Activated gamma-delta T cell treated with Interleukin-2 at 50 U/mL for 16 hours (primary cell): ENCODE results near the gene PIBF1.
"Not testable (repeated sequence)": the region's sequence is repeated elsewhere in the genome, so short reads cannot be mapped to it uniquely, and the experiment has no call there.

Source experiments
- DNase-seq: peaks from one replicate; pipeline ENCODE4 v3.0.0-alpha.2; 2020

PIBF1 gene

DNA sequence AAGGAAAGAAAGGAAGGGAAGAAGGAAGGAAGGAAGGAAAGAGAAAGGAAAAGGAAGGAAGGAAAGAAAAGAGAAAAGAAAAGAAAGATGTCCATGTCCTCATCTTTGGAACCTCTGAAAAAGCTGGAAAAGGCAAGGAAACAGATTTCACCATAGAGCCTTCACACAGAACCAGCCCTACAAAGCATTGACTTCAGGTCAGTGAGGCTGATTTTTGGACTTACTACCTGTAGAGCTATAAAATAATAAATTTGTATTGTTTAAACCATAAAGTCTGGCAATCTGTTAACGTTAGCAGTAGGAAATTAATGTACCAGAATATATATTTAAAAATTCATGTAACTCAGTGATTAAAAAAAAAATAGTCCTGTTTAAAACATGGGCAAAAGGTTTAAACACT is 130.0 kb downstream of the PIBF1 start:
- no peak for DNase-seq

DNA sequence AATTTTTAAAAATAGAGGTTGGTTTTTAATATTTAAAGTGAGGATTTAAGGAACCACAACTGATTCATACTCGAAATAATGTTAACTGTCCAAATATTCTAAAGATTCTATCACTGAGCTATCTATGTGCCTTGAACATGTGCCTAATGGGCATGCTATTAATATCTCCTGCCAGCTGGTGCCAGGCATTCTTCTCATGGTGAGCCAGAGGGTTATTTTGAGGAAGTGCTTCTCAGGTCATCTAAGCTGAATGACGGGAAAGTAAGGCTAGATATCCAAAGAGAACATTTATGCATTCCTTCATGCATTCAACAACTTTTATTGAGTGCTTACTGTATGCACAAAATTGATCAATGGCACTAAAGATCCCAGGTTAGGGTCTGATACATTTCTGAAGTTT is 138.2 kb downstream of the PIBF1 start:
- DNase-seq: no peak

DNA sequence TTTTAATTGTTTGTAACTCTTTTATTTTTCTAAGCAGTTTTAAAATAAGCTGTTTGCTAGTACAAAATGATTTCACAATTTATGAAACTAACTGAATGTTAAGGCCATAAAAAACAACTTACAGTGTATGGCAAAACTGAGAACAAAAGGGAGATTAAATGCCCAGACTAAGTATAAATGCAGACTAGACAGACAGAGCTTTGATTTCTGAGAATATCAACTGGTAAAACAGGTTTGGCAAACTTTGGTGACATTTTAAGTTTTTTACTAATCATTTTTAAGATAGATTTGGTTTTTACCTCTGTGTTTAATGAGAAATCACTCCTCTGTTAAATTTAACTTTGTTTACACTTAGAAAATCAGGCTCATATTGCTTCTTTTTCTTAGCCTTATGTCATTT is 149.4 kb downstream of the PIBF1 start:
- DNase-seq: no peak

DNA sequence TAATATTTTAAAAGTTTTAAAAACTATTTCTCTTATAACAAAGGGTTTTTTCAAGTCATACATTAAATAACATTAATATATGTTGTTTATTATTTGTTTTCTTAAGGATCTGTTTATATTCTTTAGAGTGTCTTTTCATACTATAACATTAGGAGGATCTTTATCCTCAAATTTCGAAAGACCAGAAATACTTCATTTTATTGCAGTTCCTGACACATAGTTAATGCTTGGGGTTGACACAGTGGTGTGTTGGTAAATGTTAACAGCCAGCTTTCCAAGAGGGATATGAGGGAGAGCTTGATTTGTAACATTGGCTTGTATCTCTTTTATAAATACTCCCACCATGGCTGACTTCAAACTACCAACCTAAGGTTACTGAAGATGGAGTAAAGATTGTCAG is 150.3 kb downstream of the PIBF1 start:
- DNase-seq: no peak

DNA sequence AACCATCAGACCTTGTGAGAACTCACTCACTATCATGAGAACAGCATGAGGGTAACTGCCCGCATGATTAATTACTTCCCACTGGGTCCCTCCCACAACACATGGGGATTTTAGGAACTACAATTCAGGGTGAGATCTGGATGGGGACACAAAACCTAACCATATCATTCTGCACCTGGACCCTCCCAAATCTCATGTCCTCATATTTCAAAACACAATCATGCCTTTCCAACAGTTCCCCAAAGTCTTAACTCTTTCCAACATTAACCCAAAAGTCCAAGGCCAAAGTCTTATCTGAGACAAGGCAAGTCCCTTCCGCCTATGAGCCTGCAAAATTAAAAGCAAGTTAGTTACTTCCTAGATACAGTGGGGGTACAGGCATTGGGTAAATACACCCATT is 164.3 kb downstream of the PIBF1 start:
- DNase-seq: not testable (repeated sequence)

DNA sequence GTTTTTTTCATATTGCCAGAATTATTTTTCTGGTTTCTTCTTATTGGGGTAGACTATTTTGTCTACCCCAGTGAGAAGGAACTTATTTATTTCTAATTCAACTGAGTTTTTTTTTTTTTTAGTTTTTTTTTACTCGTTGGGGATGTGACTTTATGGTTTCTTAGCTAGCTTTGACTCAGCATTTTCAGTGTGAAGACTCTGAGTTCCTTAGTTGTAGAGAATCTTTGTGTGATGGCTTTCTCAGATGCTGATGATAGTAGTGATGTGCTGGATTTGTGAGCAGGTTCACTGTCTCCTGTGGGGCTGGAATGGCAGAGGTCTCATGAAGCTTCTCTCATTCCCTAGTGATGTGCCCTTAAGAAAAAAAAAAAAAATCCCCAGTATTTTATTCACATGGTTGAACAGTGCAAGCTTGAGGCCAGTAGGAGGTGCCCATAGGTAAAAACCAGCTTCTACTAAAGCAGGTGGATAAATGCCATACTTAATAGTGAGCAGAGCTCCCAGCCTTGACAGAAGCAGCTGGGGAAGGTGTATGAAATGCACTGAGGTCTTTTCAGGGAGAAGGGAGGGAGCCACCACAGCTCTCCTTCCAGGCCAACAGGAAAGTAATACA is 170.7 kb downstream of the PIBF1 start:
- no peak for DNase-seq

DNA sequence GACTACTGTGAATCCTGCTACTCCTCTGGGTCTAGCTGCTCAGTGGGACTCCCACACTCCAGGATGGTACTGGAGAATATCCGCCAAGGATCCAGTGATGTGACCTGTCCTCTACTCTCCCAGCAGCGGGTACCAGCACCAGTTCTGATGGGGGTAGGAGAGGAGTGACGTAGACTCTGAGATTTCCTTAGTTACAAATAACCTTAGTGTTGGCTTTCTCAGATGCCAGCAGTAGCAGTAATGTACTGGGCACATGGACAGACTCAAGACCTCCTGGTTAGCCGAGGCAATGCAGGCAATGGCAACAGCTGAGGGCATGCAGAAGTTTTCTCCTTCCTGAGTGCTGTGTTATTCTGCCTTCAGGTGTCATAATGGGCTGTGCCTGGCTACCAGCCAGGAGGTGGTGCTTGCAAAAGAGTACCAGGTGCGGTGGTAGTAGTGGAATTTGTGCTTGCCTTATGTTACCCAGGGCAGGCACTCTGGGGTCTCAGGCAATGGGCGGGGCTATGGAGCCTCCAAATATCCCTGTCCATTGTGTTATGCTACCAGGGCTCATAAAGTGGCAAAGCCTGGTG is 171.5 kb downstream of the PIBF1 start:
- DNase-seq: no peak

DNA sequence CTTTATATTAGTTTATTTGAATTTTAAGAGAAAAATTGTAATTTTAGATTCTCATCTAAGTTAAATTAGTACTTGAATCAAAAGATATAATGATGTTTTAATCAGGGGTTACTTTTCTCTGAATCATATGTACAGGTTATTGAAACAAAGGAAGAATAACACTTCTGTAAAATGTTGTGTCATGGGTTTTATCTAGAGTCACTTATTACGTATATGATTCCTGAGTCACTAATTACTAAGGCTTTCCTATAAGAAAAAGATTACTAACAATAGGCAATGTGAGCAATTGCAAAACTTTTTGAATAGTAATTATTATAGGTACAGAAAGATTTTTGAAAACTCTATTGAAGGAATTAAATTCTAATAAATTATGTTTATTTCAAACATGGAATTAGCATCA is 177.7 kb downstream of the PIBF1 start:
- no peak for DNase-seq

DNA sequence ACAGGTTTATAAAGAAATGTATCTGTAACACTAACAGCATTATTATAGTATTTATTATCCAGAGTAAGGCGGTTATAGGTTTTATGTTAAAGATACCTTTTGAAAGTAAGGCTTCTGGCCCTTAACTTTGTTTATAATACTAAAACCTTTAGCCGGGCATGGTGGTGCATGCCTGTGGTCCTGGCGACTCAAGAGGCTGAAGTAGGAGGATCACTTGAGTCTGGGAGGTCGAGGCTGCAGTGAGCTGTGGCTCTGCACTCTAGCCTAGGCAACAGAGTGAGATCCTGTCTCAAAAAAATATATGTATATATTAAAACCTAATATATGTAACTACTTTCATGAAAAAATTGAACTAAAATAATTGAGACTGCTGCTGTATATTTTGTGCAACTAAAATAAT is 178.2 kb downstream of the PIBF1 start:
- no peak for DNase-seq

DNA sequence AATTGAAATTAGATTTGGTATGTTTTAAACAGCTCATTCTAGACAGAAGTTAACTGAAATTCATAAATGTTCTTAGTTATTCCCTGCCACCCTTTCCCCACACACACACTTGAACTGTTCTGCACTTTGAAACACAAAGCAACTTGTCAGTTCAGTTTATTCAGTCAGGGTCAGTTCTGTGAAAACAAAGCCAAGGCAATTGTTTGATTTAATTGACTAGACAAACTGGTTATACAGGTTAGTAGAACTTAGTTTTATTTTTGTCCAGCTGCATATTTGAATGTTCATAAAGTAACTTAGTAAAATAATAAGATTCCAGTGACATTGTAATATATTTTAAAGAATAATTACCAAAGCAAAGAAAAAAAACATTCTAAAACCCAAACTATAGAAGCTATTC is 178.6 kb downstream of the PIBF1 start:
- DNase-seq: no peak

DNA sequence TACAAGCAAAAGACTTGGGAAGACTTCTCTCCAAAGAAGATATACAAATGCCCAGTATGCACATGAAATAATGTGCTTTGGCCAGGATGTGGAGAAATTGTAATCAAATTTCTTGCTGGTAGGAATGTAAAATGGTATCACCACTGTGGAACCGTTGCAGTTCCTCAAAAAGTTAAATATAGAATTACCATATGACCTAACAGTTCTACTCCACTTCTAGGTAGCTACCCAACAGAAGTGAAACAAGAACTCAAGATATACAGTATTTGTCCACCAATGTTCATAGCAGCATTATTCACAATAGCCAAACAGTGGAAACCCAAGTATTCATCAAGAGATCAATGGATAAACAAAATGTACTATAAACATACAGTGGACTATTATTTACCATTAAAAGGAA is 181.8 kb downstream of the PIBF1 start:
- DNase-seq: no peak

DNA sequence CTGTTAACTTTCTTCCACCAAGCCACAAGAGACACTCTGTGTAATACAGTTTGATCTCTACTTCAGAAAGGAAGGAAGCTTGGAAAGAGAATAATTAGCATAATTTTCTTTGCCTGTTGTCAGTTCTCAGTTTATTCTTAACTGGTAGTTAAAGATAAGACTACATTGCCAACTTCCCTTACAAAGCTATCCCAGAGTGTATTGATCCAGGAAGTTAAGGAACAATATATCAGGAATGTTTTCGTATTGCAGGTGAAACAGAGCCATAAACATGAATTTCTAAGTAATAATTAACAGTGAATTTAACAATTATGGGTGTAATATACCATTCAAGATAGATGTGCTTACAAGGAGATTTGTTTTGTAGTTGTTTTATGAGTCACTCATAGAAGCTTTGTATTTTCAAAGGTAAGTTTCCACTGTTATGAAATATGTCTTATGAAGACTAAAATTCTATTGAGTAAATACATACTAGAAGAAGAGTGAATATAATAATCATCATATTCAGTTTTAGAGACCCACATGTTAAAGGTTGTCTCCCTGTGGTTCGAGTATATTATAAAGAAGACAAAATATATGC is 188.5 kb downstream of the PIBF1 start:
- DNase-seq: no peak

DNA sequence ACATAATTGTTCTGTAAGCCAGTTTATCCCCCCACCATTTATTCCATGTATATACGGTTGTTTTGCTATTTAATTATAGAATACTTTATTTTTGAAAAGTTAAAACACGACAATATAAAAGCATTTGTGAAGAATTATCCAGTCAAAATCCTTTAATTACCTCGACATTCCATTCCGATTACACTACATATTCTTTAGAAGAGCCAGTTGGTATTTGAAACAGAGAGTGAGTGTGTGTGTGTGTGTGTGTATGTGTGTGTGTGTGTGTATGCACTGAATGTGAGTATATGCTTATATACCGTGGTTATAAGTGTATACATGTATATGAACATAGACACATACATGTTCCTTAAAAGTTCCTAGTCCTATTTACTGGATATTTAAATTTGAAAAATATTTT is 189.0 kb downstream of the PIBF1 start:
- DNase-seq: no peak

DNA sequence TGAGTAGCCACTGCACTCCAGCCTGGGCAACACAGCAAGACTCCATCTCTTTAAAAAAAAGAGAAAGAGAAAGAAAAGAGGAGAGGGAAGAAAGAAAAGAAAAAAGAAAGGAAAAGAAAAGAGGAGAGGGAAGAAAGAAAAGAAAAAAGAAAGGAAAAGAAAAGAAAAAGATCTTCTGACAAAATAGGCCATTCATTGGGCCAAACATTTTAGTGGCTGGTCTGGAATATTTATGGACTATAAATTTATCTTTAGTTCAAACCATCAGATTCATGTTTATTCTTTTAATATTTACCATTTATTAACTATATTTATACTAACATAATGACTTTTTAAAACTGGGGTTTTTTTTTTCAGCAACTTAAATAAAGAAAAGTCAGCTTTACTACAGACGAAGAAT is 191.3 kb downstream of the PIBF1 start:
- no peak for DNase-seq

DNA sequence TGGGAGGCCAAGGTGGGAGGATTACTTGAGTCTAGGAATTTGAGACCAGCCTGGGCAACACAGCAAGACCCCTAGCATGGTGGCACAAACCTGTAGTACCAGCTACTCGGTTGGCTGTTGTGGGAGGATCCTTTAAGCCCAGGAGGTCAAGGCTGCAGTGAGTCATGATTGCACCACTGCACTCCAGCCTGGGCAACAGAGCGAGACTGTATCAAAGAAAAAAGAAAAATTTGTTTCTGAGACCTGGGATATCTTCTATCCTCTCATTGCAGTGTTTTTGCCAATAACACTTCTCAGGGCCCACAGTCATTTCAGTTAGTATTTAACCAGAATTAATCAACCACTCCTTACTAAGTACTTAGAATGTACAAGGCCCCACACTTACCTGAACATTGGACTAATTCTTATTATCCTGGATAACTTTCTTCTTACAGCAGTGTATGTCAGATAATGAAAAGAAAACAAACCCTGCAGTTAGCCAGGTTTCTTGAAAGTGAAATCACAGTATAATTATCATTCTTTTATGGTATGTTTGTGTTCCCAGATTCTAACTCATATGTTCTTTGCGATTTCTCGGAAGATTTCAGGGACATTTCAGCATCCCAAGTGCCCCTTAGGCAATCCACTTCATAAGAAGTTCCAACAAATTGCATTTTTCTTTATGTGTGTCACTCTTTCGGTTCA is 201.3 kb downstream of the PIBF1 start:
- no peak for DNase-seq

DNA sequence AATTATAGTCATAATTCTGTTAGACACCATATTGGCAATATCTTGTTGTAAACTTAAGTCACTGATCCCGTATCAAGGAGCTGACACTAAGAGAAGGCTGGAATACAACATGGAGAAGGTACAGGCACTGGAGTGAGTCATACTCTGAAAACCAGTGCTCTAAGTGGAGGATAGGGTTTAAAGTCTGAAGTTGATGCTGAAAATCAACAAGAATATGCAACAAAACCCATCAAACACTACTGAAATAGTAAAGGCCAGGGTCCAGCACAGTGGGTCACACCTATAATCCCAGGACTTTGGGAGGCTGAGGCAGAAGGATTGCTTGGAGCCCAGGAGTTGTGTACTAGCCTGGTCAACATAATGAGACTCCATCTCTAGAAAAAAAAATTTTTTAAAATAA is 203.7 kb downstream of the PIBF1 start:
- DNase-seq: no peak

DNA sequence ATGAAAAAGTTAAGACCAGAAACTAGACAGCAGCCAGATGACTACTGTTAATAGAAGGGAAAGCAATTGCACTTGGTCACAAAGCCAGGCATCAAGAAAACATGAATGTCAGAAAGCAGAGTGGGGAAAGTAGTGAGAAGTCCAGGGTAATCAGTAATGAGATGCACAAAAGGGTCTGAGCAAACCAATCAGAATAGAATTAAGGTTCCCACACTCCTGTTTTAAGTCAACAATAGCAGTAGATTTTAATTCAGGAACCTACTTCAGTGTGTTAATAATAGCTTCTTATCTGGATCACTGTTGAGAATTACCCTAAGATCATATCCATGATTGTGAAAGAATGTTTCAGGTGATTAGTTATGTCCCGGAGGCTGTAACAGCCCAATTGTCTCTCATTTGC is 204.3 kb downstream of the PIBF1 start:
- no peak for DNase-seq

DNA sequence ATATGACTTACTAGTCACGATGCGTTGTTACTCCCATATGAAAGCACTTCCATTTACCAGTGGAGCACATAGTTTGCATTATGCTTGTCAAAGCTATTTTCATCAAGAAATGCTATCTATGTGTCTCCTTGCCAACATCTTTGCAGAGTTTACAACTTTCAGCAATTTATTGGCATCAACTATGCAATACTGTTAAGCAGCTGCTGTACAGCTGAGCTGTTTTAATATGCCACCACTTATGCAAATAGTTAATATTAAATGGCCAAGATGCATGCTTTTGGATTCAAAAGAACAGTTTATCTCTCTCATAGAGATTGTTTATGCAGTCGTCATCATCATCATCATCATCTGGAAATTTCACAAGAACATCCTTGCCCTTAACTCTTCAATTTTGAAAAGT is 209.0 kb downstream of the PIBF1 start:
- DNase-seq: no peak

DNA sequence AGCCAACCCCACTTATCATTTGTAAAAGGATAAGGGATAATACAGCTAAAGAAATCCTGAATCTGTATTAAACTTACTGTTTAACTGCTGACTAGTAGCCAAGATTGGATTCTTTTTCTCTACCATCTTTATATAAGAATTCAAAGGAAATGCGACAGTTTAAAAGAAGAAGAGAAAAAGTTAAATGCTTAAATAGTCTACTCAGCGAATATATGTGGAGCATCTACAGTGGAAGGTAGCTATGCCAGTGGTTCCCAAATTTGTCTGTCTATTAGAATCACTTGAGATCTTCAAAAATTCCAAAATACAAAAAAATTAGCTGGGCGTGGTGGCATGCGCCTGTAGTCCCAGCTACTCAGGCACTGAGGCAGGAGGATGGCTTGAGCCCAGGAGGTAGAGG is 216.1 kb downstream of the PIBF1 start:
- DNase-seq: no peak

DNA sequence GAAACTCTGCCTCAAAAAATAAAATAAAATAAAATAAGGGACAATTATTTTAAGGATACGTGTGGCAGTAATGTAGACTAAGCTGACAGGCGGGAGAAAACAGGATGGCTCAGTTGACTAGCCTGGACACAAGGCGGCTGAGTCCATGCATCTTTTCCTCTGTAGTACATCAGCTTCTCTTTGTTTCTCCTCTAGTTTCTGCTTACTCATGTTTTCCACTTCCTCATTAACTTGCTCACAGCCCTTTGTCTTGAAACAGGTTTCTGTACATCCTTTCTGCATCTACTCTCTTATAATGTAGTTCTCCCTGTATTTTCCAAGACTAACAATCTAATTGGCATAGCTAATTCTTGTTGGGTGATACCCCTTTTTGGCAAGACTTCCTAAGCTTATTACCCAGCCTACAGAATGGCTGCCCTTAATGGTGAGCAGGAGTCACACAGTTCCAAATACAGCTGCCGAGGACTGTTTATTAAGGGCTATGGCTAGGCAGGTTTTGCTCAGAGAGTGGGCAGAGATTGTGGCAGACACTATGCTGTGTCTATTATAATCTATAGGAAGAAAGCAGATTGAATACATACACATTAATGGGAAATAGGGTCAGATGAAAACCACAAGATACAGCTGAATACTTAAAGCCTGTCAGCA is 218.2 kb downstream of the PIBF1 start:
- DNase-seq: no peak

DNA sequence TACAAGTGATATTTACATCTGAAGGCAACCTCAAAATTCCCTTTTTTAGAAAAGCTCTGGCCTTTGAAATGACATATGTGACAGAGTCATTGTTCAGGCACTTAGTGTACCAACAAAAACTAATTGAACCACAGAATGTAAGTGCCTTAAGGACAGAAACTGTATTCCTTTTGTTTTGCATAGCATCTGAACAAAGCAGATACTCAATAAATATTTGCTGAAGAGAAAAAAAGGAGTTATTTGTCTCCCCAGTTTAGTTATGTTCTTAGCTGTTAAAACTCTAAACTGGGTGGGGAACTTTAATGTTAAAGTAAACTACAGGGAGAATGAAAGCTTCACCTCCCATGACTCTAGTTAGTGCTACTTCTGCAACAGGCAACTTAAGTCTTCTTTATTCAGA is 220.0 kb downstream of the PIBF1 start:
- no peak for DNase-seq

DNA sequence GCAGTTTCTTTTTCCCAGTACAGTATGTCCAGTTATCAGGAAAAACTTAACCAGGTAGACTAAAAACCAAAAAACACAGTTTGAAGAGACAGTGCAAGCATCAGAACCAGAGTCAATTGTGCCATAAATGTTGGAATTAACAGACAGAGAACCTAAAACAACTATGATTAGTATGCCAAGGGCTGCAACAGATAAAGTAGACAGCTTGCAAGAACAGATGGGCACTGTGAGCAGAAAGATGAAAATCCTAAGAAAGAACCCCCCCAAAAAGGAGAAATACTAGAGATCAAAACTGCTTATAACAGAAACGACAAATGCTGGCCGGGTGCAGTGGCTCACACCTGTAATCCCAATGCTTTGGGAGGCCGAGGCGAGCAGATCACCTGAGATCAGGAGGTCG is 229.8 kb downstream of the PIBF1 start:
- no peak for DNase-seq

DNA sequence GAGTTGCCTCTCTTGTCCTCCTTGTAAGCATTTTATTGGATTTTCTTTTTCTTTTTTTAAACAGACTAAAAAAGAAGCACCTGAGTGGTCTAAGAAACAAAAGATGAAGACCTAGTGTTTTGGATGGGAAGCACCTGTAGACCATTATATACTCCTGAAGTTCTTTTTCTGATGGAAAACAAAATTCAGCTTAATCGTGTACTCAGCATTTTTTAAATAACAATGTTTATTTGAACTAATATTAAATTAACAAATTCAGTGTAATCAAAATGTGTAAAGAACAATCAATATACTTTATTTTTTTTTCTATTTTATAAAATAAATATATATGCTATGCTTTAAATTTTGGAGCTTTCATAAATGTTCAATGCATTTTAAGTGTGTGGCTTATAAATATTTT is 233.9 kb downstream of the PIBF1 start:
- no peak for DNase-seq

DNA sequence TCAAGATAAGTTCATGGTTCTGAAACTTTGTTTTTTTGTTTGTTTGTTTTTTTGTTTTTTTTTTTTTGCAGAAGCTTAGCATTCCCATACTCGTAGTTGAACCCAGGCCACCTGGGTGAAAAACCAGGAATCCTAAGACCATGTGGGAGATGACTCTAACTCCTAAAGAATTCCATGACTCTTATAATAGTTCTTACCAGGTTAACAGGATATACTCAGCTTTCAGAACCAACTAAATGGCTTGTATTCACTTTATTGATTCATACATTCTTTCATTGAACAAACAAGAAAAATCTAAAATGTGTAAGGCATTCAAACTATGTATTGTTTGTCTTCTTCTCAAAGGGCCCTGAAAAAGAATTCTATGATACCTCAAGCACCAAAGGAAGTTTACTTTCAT is 236.4 kb downstream of the PIBF1 start:
- DNase-seq: no peak
